H1 (cell line): ENCODE data around the gene RPRD1A.

Experiments used
- CHD2 ChIP-seq: IDR thresholded peaks from 2 replicates; pipeline ENCODE4 v1.6.1; 2012; ENCODE audit warnings: low read length, improper control_type of control experiment
- EP300 ChIP-seq, 2 experiments: IDR thresholded peaks; 1 replicate in 1 of 2; 2 replicates in 1 of 2; pipeline ENCODE4 v1.6.1; 2011 to 2012; ENCODE audit warnings: low read depth in 2 of 2, low read length in 2 of 2, mild to moderate bottlenecking in 2 of 2, borderline replicate concordance in 1 of 2, inconsistent platforms in 1 of 2, moderate library complexity in 1 of 2
- EZH2 ChIP-seq: fragments of 200-600 bp; sonication (generic); IDR thresholded peaks from 2 replicates; pipeline ENCODE4 v1.7.1; 2012; ENCODE audit warnings: low read depth, mild to moderate bottlenecking, moderate library complexity, low read length, inconsistent platforms; ENCODE audit not compliant: severe bottlenecking
- FOSL1 ChIP-seq: IDR thresholded peaks from 2 replicates; pipeline ENCODE4 v1.6.1; 2011; ENCODE audit warnings: mild to moderate bottlenecking, low read depth, low read length, moderate library complexity; ENCODE audit not compliant: insufficient read depth
- POLR2A ChIP-seq, 2 experiments: IDR thresholded peaks; 1 replicate in 1 of 2; 2 replicates in 1 of 2; pipeline ENCODE4 v1.6.1; 2011; ENCODE audit warnings: low read depth in 2 of 2, low read length in 2 of 2, mild to moderate bottlenecking in 2 of 2; ENCODE audit errors: control extremely low read depth in 1 of 2
- POLR2AphosphoS5 ChIP-seq: IDR thresholded peaks from 2 replicates; pipeline ENCODE4 v1.6.1; 2011; ENCODE audit warnings: low read depth, low read length
- RAD21 ChIP-seq, 2 experiments: IDR thresholded peaks in 1 of 2; conservative IDR thresholded peaks in 1 of 2; 2 replicates each; pipeline ENCODE4 v1.6.1; 2011; ENCODE audit warnings: low read depth in 2 of 2, low read length in 2 of 2, improper control_type of control experiment in 1 of 2, inconsistent platforms in 1 of 2, mild to moderate bottlenecking in 1 of 2, moderate library complexity in 1 of 2
- RFX5 ChIP-seq: IDR thresholded peaks from 2 replicates; pipeline ENCODE4 v1.6.1; 2011; ENCODE audit warnings: low read depth, low read length, improper control_type of control experiment, borderline replicate concordance
- RXRA ChIP-seq: IDR thresholded peaks from 2 replicates; pipeline ENCODE4 v1.6.1; 2011; ENCODE audit warnings: low read depth, mild to moderate bottlenecking, low read length, moderate library complexity; ENCODE audit not compliant: insufficient read depth
- SIN3A ChIP-seq, 2 experiments: IDR thresholded peaks in 1 of 2; conservative IDR thresholded peaks in 1 of 2; 2 replicates each; pipeline ENCODE4 v1.6.1; 2011 to 2012; ENCODE audit warnings: low read length in 2 of 2, improper control_type of control experiment in 1 of 2, low read depth in 1 of 2, mild to moderate bottlenecking in 1 of 2
- TF ChIP-seq, protein P1 (sequence below): IDR thresholded peaks from 2 replicates; pipeline ENCODE4 v1.6.1; 2011; ENCODE audit warnings: low read length, improper control_type of control experiment
- TF ChIP-seq, protein P2 (sequence below), 3 experiments: IDR thresholded peaks; 1 replicate in 2 of 3; 2 replicates in 1 of 3; pipeline versions ENCODE4 v1.5.1 to v1.6.1; 2011; ENCODE audit warnings: low read length in 3 of 3, mild to moderate bottlenecking in 3 of 3, inconsistent platforms in 2 of 3, low read depth in 1 of 3, moderate library complexity in 1 of 3; ENCODE audit not compliant: insufficient read depth in 1 of 3; ENCODE audit errors: control extremely low read depth in 1 of 3
- TF ChIP-seq, protein P3 (sequence below): IDR thresholded peaks from 2 replicates; pipeline ENCODE4 v1.6.1; 2012; ENCODE audit warnings: low read length, inconsistent platforms

DNA sequence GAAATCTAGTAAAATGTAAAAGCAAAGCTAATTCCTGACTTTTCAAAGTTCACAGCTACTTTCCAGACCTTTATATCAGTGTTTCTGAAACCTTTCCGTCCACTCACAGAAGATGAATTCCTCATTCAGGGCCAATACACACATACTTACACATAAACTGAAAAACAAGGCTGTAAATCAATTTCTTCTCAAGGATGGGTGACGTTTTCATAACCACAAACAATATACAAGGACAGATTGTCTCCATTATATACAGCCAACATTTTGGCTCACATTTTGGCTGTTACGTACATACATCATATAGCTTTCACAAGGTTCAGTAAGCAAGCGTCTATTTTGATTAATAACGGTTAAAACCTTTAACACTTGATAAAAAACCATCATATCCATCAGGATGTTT is 1.4 kb downstream of the RPRD1A start:
- TF ChIP-seq, protein P1, sequence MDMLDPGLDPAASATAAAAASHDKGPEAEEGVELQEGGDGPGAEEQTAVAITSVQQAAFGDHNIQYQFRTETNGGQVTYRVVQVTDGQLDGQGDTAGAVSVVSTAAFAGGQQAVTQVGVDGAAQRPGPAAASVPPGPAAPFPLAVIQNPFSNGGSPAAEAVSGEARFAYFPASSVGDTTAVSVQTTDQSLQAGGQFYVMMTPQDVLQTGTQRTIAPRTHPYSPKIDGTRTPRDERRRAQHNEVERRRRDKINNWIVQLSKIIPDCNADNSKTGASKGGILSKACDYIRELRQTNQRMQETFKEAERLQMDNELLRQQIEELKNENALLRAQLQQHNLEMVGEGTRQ: no peak
- TF ChIP-seq EP300 (IDR thresholded peaks at IDR 0.05; ENCODE audit: borderline replicate concordance in 1 of 2, low read depth in 2 of 2, low read length in 2 of 2) (no peak), FOSL1 (no peak), EZH2 (no peak), SIN3A (conservative IDR thresholded peaks at IDR 0.05 in 1 of 2, IDR thresholded peaks at IDR 0.05 in 1 of 2; ENCODE audit: low read depth in 1 of 2, low read length in 2 of 2) (no peak), CHD2 (no peak), POLR2A (IDR thresholded peaks at IDR 0.05; ENCODE audit: control extremely low read depth in 1 of 2, low read depth in 2 of 2, low read length in 2 of 2) (no peak), RXRA (no peak), RFX5 (no peak), RAD21 (IDR thresholded peaks at IDR 0.05 in 1 of 2, conservative IDR thresholded peaks at IDR 0.05 in 1 of 2; ENCODE audit: low read depth in 2 of 2, low read length in 2 of 2) (no peak), POLR2AphosphoS5 (no peak)
- TF ChIP-seq, protein P2, sequence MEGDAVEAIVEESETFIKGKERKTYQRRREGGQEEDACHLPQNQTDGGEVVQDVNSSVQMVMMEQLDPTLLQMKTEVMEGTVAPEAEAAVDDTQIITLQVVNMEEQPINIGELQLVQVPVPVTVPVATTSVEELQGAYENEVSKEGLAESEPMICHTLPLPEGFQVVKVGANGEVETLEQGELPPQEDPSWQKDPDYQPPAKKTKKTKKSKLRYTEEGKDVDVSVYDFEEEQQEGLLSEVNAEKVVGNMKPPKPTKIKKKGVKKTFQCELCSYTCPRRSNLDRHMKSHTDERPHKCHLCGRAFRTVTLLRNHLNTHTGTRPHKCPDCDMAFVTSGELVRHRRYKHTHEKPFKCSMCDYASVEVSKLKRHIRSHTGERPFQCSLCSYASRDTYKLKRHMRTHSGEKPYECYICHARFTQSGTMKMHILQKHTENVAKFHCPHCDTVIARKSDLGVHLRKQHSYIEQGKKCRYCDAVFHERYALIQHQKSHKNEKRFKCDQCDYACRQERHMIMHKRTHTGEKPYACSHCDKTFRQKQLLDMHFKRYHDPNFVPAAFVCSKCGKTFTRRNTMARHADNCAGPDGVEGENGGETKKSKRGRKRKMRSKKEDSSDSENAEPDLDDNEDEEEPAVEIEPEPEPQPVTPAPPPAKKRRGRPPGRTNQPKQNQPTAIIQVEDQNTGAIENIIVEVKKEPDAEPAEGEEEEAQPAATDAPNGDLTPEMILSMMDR (IDR thresholded peaks at IDR 0.05; ENCODE audit: control extremely low read depth in 1 of 3, insufficient read depth in 1 of 3, low read depth in 1 of 3, low read length in 3 of 3): no peak
- TF ChIP-seq, protein P3, sequence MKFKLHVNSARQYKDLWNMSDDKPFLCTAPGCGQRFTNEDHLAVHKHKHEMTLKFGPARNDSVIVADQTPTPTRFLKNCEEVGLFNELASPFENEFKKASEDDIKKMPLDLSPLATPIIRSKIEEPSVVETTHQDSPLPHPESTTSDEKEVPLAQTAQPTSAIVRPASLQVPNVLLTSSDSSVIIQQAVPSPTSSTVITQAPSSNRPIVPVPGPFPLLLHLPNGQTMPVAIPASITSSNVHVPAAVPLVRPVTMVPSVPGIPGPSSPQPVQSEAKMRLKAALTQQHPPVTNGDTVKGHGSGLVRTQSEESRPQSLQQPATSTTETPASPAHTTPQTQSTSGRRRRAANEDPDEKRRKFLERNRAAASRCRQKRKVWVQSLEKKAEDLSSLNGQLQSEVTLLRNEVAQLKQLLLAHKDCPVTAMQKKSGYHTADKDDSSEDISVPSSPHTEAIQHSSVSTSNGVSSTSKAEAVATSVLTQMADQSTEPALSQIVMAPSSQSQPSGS: no peak
